PC-3 (cell line): ENCODE results near the gene TTC23.

ENCODE experiments used
- EZH2 ChIP-seq: fragments of 300-600 bp; sonication (generic); IDR thresholded peaks from one replicate; pipeline ENCODE4 v1.6.1; 2017; ENCODE audit warnings: antibody characterized with exemption, mild to moderate bottlenecking, low read length; ENCODE audit not compliant: unreplicated experiment
- EZH2phosphoT487 ChIP-seq: fragments of 300-600 bp; sonication (generic); IDR thresholded peaks from 2 replicates; pipeline ENCODE4 v1.6.1; 2018; ENCODE audit warnings: mild to moderate bottlenecking, antibody characterized with exemption, low read length, borderline replicate concordance
- TF ChIP-seq, protein P1 (sequence below): fragments of 300-600 bp; sonication (generic); conservative IDR thresholded peaks from 2 replicates; pipeline ENCODE4 v1.5.1; 2017; ENCODE audit warnings: antibody characterized with exemption, low read depth, mild to moderate bottlenecking, low read length

DNA sequence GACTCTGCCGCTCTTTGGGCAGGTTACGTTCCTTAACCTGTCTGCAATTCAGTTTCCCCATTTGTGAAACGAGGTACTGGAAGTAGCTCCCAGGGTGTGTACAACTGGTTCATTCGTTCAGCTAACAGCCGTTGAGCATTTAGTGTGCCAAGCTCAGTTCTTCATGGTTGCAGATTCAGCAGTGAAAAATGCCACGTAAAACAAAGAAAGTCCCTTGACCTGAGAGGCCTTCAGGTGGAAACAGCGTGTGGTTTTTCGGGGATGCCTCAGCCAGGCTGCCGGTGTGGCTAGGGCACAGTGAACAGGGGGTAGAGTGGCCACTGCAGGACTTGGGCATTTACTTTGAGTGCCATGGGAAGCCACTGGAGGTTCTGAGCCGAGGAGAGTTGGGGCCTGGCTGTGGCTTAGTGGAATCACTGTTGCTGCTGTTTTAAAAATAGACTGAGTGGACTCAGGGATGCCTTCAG is 139.8 kb downstream of the TTC23 start:
- TF ChIP-seq, protein P1, sequence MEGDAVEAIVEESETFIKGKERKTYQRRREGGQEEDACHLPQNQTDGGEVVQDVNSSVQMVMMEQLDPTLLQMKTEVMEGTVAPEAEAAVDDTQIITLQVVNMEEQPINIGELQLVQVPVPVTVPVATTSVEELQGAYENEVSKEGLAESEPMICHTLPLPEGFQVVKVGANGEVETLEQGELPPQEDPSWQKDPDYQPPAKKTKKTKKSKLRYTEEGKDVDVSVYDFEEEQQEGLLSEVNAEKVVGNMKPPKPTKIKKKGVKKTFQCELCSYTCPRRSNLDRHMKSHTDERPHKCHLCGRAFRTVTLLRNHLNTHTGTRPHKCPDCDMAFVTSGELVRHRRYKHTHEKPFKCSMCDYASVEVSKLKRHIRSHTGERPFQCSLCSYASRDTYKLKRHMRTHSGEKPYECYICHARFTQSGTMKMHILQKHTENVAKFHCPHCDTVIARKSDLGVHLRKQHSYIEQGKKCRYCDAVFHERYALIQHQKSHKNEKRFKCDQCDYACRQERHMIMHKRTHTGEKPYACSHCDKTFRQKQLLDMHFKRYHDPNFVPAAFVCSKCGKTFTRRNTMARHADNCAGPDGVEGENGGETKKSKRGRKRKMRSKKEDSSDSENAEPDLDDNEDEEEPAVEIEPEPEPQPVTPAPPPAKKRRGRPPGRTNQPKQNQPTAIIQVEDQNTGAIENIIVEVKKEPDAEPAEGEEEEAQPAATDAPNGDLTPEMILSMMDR, result no peak
- TF ChIP-seq EZH2phosphoT487 (no peak), EZH2 (no peak)
